AG09309 (cell line): ENCODE measurements around the gene TP53BP2.

ENCODE experiments used
- DNase-seq: peaks from one replicate; pipeline ENCODE4 v3.0.0-alpha.2; 2010; ENCODE audit warnings: low read depth
- H3K4me3 ChIP-seq: 2 replicates; pipeline ENCODE4 v1.5.1; 2011; ENCODE audit warnings: mild to moderate bottlenecking, low read depth, low read length, moderate library complexity; ENCODE audit not compliant: control insufficient read depth
- CTCF ChIP-seq: IDR thresholded peaks from 2 replicates; pipeline ENCODE4 v1.5.1; 2011; ENCODE audit warnings: mild to moderate bottlenecking, low read depth, low read length, inconsistent platforms; ENCODE audit not compliant: insufficient read depth, control insufficient read depth; ENCODE audit errors: missing control alignments

The TP53BP2 gene

GRCh38 chr1:223849352-223850254 lies 3.9 kb upstream of the TP53BP2 start:
- no peak for TF ChIP-seq CTCF
- H3K4me3 ChIP-seq: no peak overlapping the region
- DNase-seq: no peak

GRCh38 chr1:223848536-223848935 lies 2.8 kb upstream of the TP53BP2 start:
- H3K4me3 ChIP-seq: no peak overlapping the region
- TF ChIP-seq CTCF: no peak
- DNase-seq: no peak

DNA sequence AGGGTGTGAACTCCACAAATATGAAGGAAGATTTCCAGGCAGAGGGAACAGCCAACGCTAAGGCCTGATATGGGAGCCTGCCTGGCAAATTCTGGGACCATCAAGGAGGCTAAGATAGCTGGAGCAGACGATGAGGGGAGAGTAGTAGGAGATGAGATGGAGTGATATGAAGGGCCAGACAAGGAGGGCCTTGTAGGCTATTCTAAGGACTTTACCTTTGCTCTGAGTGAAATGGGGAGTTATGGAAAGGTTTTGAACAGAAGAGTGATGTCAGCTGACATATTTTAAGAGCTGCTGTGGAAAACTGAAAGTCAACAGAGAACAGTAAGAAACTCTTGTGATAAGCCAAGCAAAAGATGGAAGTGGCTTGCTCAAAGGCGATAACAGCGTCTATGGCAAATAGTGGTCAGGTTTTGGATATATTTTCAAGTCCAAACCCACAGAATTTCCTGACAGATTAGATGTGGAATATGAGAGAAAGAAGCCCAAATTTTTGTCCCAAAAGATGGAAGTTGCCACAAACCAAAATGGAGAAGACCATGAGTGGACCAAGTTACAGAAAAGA lies 2.1 kb upstream of the TP53BP2 start:
- DNase-seq: no peak
- H3K4me3 ChIP-seq: no peak overlapping the region
- TF ChIP-seq CTCF: no peak

DNA sequence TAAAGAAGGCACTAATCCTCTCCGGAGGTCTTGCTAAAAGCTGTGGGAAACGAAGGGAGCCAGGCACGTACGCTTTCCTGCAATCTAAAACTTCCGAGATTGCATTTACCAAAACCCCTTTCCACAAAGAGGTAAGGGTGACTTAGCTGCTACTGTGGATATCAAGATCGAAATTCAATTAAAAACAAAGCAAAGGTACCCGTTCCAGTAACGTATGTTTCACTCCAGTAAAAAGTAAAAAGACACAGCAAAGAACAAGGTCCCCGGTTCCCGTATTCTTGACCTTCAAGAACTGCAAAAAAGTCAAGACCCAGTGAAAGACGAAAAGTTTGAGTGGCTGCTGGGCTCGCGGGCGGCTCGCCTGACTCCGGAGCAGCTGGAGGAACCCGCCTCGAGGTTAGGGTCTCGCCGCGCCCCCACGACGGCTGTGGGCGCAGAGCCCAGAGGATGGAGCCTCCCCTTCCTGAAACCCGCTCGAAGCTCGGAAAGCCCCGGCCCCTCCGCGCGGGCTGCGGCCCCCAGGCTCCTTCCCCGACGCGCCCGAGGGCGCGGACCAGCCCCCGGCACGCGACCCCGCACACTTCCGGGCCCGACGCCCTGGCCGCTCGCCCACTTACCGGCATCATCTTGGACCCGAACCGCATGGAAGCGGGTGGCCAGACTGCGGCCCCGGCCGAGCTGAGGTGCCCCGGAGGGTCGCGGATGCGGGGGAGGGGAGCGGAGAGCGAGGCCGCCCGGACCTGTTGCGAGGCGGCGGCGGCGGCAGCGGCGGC lies 524 bp downstream of the TP53BP2 start:
- no peak for DNase-seq
- no peak for TF ChIP-seq CTCF
- peak overlapping the region; percentile 58 for H3K4me3 ChIP-seq

DNA sequence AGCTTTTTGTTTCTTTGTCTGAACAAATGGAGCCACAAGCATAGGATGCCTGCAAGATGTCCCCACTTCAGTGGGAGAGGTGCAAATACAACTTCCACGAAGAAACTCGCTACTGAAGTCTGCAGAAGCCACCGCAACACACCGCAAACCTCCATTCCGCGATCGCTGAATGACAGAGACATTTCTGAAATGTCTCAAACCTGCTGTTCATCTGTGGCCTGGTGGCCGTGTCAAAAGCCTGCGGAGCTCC lies 1.0 kb downstream of the TP53BP2 start:
- no peak for DNase-seq
- no peak for TF ChIP-seq CTCF
- peak overlapping the region; percentile 58 for H3K4me3 ChIP-seq

DNA sequence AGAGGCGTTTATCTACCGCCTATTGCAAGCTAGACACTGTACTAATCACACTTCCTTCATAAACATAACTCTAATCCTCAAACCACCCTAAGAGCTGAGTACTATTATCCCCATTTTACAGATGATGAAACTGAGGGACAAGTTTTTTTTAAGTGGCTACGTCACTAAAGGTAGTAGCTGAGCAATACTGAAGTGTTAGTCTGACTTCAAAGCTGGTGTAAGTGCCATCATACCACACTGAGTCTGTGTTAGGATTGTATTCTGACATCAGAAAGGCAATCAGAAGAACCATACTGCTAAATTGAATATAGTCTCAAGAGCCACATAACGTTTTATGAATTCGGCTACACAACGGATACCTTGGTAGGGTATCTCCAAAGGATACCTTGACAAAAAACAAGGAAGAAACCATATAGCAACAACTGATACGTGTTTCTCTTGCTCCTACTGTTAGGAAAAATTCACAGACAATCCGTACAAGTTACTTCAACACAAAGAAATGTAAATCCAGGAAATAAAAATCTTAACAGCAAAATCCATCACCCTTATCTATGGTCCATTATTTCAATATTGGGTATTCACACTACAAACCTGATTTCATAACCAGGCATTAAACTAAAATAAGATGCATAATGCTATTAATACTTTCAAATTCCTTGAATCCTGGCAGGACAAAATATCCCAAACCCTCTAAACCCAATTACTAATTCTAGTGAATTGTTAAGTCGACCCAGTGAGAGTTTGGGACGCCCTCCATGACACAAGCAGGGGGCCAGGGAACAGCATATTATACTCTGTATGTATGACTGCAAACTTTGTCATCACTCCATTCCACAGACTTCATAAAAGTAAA lies 1.6 kb downstream of the TP53BP2 start:
- H3K4me3 ChIP-seq: peak overlapping the region; percentile 58
- DNase-seq: no peak
- TF ChIP-seq CTCF: no peak
